ENCODE results near the gene CCDC8. TPM values are rescaled to one million over a fixed set of nuclear protein-coding genes. Genes with fewer than 3 reads are reported as not detected.

Gene CCDC8
- total and polyA plus RNA-seq, 9 of the 15 experiments (the other 6 are each of a cell fraction or from before 2014, with no cell fraction given): 0.68 to 30.8 (median 15.6) TPM

DNA sequence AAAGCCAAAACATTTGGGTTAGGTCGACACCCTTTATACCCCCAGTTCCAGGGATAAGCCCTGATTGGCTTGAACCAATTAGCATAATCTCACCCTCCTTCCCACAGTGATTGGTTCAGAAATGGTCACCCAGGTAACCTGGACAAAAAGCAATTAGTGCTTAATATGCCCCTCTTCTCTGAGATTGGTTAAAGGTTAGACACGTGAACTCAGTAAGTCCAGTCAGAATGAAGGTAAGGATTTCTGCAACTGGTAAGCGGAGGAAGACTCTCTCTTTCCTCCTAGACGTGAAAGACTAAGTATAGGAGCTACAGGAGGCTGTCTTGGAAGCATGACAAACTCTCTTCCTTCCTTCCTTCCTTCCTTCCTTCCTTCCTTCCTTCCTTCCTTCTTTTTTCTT, 16.6 kb upstream of the CCDC8 start (continued):
- TF ChIP-seq, protein P1, sequence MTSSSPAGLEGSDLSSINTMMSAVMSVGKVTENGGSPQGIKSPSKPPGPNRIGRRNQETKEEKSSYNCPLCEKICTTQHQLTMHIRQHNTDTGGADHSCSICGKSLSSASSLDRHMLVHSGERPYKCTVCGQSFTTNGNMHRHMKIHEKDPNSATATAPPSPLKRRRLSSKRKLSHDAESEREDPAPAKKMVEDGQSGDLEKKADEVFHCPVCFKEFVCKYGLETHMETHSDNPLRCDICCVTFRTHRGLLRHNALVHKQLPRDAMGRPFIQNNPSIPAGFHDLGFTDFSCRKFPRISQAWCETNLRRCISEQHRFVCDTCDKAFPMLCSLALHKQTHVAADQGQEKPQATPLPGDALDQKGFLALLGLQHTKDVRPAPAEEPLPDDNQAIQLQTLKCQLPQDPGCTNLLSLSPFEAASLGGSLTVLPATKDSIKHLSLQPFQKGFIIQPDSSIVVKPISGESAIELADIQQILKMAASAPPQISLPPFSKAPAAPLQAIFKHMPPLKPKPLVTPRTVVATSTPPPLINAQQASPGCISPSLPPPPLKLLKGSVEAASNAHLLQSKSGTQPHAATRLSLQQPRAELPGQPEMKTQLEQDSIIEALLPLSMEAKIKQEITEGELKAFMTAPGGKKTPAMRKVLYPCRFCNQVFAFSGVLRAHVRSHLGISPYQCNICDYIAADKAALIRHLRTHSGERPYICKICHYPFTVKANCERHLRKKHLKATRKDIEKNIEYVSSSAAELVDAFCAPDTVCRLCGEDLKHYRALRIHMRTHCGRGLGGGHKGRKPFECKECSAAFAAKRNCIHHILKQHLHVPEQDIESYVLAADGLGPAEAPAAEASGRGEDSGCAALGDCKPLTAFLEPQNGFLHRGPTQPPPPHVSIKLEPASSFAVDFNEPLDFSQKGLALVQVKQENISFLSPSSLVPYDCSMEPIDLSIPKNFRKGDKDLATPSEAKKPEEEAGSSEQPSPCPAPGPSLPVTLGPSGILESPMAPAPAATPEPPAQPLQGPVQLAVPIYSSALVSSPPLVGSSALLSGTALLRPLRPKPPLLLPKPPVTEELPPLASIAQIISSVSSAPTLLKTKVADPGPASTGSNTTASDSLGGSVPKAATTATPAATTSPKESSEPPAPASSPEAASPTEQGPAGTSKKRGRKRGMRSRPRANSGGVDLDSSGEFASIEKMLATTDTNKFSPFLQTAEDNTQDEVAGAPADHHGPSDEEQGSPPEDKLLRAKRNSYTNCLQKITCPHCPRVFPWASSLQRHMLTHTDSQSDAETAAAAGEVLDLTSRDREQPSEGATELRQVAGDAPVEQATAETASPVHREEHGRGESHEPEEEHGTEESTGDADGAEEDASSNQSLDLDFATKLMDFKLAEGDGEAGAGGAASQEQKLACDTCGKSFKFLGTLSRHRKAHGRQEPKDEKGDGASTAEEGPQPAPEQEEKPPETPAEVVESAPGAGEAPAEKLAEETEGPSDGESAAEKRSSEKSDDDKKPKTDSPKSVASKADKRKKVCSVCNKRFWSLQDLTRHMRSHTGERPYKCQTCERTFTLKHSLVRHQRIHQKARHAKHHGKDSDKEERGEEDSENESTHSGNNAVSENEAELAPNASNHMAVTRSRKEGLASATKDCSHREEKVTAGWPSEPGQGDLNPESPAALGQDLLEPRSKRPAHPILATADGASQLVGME (CRISPR knock-in tag; IDR thresholded peaks at IDR 0.05): no peak
- TF ChIP-seq NFYB (IDR thresholded peaks at IDR 0.05; ENCODE audit: extremely low read depth, insufficient read length): peak; percentile 34
- TF ChIP-seq FOXK2 (conservative IDR thresholded peaks at IDR 0.05 in 1 of 2, IDR thresholded peaks at IDR 0.05 in 1 of 2; ENCODE audit: low read depth in 2 of 2): no peak
- no peak for TF ChIP-seq SMAD1 (IDR thresholded peaks at IDR 0.05; ENCODE audit: low read depth, low read length, partially characterized antibody)
- no peak for TF ChIP-seq ZC3H8 (IDR thresholded peaks at IDR 0.05)
- TF ChIP-seq TARDBP (IDR thresholded peaks at IDR 0.05): no peak
- TF ChIP-seq ZHX1 (conservative IDR thresholded peaks at IDR 0.05; ENCODE audit: low read length): no peak
- TF ChIP-seq ZBTB43 (CRISPR knock-in tag; IDR thresholded peaks at IDR 0.05): no peak
- TF ChIP-seq USF2 (CRISPR knock-in tag; IDR thresholded peaks at IDR 0.05): 0 out of 2 replicates have a peak, but pooled peaks have one; percentile 23
- TF ChIP-seq NCOA2 (IDR thresholded peaks at IDR 0.05; ENCODE audit: partially characterized antibody in 2 of 2): no peak
- TF ChIP-seq, protein P2, sequence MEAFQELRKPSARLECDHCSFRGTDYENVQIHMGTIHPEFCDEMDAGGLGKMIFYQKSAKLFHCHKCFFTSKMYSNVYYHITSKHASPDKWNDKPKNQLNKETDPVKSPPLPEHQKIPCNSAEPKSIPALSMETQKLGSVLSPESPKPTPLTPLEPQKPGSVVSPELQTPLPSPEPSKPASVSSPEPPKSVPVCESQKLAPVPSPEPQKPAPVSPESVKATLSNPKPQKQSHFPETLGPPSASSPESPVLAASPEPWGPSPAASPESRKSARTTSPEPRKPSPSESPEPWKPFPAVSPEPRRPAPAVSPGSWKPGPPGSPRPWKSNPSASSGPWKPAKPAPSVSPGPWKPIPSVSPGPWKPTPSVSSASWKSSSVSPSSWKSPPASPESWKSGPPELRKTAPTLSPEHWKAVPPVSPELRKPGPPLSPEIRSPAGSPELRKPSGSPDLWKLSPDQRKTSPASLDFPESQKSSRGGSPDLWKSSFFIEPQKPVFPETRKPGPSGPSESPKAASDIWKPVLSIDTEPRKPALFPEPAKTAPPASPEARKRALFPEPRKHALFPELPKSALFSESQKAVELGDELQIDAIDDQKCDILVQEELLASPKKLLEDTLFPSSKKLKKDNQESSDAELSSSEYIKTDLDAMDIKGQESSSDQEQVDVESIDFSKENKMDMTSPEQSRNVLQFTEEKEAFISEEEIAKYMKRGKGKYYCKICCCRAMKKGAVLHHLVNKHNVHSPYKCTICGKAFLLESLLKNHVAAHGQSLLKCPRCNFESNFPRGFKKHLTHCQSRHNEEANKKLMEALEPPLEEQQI (IDR thresholded peaks at IDR 0.05): no peak
- peak; percentile 37; the same call in 1 of the 2 replicates for TF ChIP-seq RFX1 (IDR thresholded peaks at IDR 0.05)
- TF ChIP-seq ZNF79 (CRISPR knock-in tag; IDR thresholded peaks at IDR 0.05; ENCODE audit: low read depth): no peak
- no peak for TF ChIP-seq HMBOX1 (IDR thresholded peaks at IDR 0.05)
